ENCODE measurements around the gene CDH4.

CDH4 gene

DNA sequence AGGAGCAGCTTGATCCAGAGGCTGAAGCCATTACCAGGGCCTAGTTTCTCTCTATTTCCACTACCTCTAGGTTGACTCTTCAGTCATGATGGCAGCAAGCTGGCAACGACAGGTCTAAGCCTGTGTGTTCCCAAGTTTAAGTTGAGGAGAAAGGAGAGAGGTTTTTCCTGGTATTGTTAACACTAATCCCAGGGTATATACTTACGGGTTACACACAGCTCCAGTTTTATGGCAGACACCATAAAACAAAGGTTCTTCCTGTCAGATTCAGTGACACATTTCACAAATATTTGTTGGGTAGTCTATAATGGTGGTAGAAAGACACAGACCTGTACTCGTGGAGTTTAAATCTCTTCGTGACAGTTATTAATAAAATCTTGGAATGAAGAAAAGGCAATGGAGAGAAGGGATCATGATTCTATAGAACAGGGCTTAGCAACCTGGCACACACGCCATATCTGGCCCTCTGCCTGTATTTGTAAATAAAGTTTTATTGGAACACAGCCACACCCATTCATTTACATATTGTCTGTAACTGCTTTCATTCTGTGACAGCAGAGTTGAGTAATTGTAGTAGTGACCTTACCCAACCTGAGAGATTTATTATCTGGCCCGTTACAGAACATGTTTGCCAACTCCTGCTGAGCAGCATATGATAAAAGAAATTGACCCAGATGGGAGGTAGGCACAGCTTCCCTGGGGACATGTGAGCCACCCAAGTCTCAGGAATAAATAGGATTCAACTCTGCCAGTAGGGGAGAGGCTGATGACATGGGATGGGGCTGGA lies 323.3 kb downstream of the CDH4 start:
- Histone ChIP-seq H3K18ac (ENCODE audit: low read length) (no peak overlapping the region), H3K23ac (ENCODE audit: low read length) (no peak overlapping the region), H3K79me1 (ENCODE audit: low read length) (no peaks in the 10 kb centered on the region), H3K36me3 (ENCODE audit: control insufficient read depth in 1 of 2, insufficient read depth in 2 of 2, low read length in 2 of 2) (no peaks in the 10 kb centered on the region), H3K27ac (ENCODE audit: low read depth, low read length) (no peak overlapping the region), H3K27me3 (ENCODE audit: insufficient read depth, low read length) (no peaks in the 10 kb centered on the region), H2BK5ac (ENCODE audit: low read depth, low read length, poor library complexity) (no peak overlapping the region), H3K9me3 (ENCODE audit: insufficient read depth, low read depth, low read length) (peaks cover 5% of the 10 kb centered on the region), H4K8ac (ENCODE audit: low read depth, low read length) (no peak overlapping the region), H2AK5ac (ENCODE audit: low read length) (no peak overlapping the region), H3K9ac (ENCODE audit: low read length) (no peak overlapping the region), H3K4me3 (ENCODE audit: low read depth, low read length) (no peak overlapping the region), H2BK12ac (ENCODE audit: low read length) (no peak overlapping the region), H3K4ac (ENCODE audit: low read depth, low read length) (no peak overlapping the region), H4K12ac (ENCODE audit: low read depth, low read length) (no peak overlapping the region), H3K79me2 (ENCODE audit: control insufficient read depth, insufficient read depth, low read length, poor library complexity) (no peaks in the 10 kb centered on the region), H3K4me1 (ENCODE audit: control insufficient read depth in 1 of 2, insufficient read depth in 2 of 2, low read length in 2 of 2) (no peaks in the 10 kb centered on the region), H3K4me2 (ENCODE audit: low read length) (no peak overlapping the region), H2BK120ac (ENCODE audit: insufficient read depth, low read length, poor library complexity) (no peak overlapping the region), H2AFZ (ENCODE audit: insufficient read depth, low read length, poor library complexity) (no peak overlapping the region), H3K14ac (ENCODE audit: low read length) (no peak overlapping the region), H4K91ac (ENCODE audit: low read depth, low read length) (no peak overlapping the region)
- DNase-seq: no peak
- no CpG with 5 or more reads among the region's 6 CpGs for WGBS (ENCODE audit: extremely low coverage, insufficient coverage, insufficient read length)

DNA sequence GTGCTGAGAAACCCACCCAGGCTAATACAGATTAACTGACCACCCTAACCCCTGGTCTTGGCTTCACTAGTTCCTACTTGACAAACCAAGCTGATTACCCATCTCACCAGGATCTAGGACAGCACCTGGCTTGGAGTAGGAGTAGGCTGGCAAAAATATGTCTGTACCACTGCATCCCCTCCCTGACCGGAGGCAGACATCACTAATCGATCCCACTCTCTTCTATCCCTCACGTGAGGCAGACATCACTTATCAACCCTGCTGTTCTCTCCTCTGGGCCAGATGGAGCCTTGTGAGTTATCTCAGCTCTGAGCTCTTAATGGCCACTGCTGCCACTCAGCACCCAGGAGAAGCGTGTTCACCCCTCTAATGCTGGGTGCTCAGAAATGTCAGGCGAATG lies 324.3 kb downstream of the CDH4 start:
- no peak overlapping the region for H2AK5ac ChIP-seq (ENCODE audit: low read length)
- H4K8ac ChIP-seq (ENCODE audit: low read depth, low read length): no peak overlapping the region
- H3K79me2 ChIP-seq (ENCODE audit: control insufficient read depth, insufficient read depth, low read length, poor library complexity): no peaks in the 10 kb centered on the region
- no peaks in the 10 kb centered on the region for H3K27me3 ChIP-seq (ENCODE audit: insufficient read depth, low read length)
- H3K79me1 ChIP-seq (ENCODE audit: low read length): no peaks in the 10 kb centered on the region
- no peak overlapping the region for H3K18ac ChIP-seq (ENCODE audit: low read length)
- no peak overlapping the region for H3K27ac ChIP-seq (ENCODE audit: low read depth, low read length)
- no peak overlapping the region for H2BK120ac ChIP-seq (ENCODE audit: insufficient read depth, low read length, poor library complexity)
- no peak overlapping the region for H2BK12ac ChIP-seq (ENCODE audit: low read length)
- H3K4ac ChIP-seq (ENCODE audit: low read depth, low read length): no peak overlapping the region
- no peak for DNase-seq
- no peak overlapping the region for H4K91ac ChIP-seq (ENCODE audit: low read depth, low read length)
- WGBS (ENCODE audit: extremely low coverage, insufficient coverage, insufficient read length): no CpG with 5 or more reads among the region's 5 CpGs
- no peaks in the 10 kb centered on the region for H3K36me3 ChIP-seq (ENCODE audit: control insufficient read depth in 1 of 2, insufficient read depth in 2 of 2, low read length in 2 of 2)
- no peak overlapping the region for H3K4me3 ChIP-seq (ENCODE audit: low read depth, low read length)
- H4K12ac ChIP-seq (ENCODE audit: low read depth, low read length): no peak overlapping the region
- no peak overlapping the region for H3K9ac ChIP-seq (ENCODE audit: low read length)
- H3K9me3 ChIP-seq (ENCODE audit: insufficient read depth, low read depth, low read length): peaks cover 5% of the 10 kb centered on the region
- no peak overlapping the region for H2AFZ ChIP-seq (ENCODE audit: insufficient read depth, low read length, poor library complexity)
- no peak overlapping the region for H3K4me2 ChIP-seq (ENCODE audit: low read length)
- H2BK5ac ChIP-seq (ENCODE audit: low read depth, low read length, poor library complexity): no peak overlapping the region
- no peak overlapping the region for H3K14ac ChIP-seq (ENCODE audit: low read length)
- no peaks in the 10 kb centered on the region for H3K4me1 ChIP-seq (ENCODE audit: control insufficient read depth in 1 of 2, insufficient read depth in 2 of 2, low read length in 2 of 2)
- H3K23ac ChIP-seq (ENCODE audit: low read length): no peak overlapping the region

DNA sequence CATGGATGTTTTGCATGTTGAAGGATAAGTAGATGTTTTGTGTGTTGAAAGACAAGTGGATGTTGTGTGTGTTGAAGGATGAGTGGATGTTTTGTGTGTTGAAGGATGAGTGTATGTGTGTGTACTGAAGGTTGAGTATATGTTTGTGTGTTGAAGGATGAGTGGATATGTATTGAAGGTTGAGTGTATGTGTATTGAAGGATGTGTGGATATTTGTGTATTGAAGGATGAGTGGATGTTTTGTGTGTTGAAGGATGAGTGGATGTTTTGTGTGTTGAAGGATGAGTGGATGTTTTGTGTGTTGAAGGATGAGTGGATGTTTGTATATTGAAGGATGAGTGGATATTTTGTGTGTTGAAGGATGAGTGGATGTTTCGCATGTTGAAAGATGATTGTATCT lies 325.0 kb downstream of the CDH4 start:
- H3K4me1 ChIP-seq (ENCODE audit: control insufficient read depth in 1 of 2, insufficient read depth in 2 of 2, low read length in 2 of 2): no peaks in the 10 kb centered on the region
- H3K14ac ChIP-seq (ENCODE audit: low read length): no peak overlapping the region
- H3K36me3 ChIP-seq (ENCODE audit: control insufficient read depth in 1 of 2, insufficient read depth in 2 of 2, low read length in 2 of 2): no peaks in the 10 kb centered on the region
- H3K4me2 ChIP-seq (ENCODE audit: low read length): no peak overlapping the region
- H3K9ac ChIP-seq (ENCODE audit: low read length): no peak overlapping the region
- no peak for DNase-seq
- peaks cover 5% of the 10 kb centered on the region for H3K9me3 ChIP-seq (ENCODE audit: insufficient read depth, low read depth, low read length)
- H3K4ac ChIP-seq (ENCODE audit: low read depth, low read length): no peak overlapping the region
- no peak overlapping the region for H2BK5ac ChIP-seq (ENCODE audit: low read depth, low read length, poor library complexity)
- no peak overlapping the region for H3K4me3 ChIP-seq (ENCODE audit: low read depth, low read length)
- no peak overlapping the region for H3K23ac ChIP-seq (ENCODE audit: low read length)
- H2BK120ac ChIP-seq (ENCODE audit: insufficient read depth, low read length, poor library complexity): no peak overlapping the region
- no CpG with 5 or more reads among the region's 1 CpG for WGBS (ENCODE audit: extremely low coverage, insufficient coverage, insufficient read length)
- no peaks in the 10 kb centered on the region for H3K27me3 ChIP-seq (ENCODE audit: insufficient read depth, low read length)
- no peak overlapping the region for H2BK12ac ChIP-seq (ENCODE audit: low read length)
- no peak overlapping the region for H2AK5ac ChIP-seq (ENCODE audit: low read length)
- H4K8ac ChIP-seq (ENCODE audit: low read depth, low read length): no peak overlapping the region
- H2AFZ ChIP-seq (ENCODE audit: insufficient read depth, low read length, poor library complexity): no peak overlapping the region
- no peak overlapping the region for H3K27ac ChIP-seq (ENCODE audit: low read depth, low read length)
- no peaks in the 10 kb centered on the region for H3K79me2 ChIP-seq (ENCODE audit: control insufficient read depth, insufficient read depth, low read length, poor library complexity)
- no peak overlapping the region for H3K18ac ChIP-seq (ENCODE audit: low read length)
- no peak overlapping the region for H4K91ac ChIP-seq (ENCODE audit: low read depth, low read length)
- H3K79me1 ChIP-seq (ENCODE audit: low read length): no peaks in the 10 kb centered on the region
- no peak overlapping the region for H4K12ac ChIP-seq (ENCODE audit: low read depth, low read length)

DNA sequence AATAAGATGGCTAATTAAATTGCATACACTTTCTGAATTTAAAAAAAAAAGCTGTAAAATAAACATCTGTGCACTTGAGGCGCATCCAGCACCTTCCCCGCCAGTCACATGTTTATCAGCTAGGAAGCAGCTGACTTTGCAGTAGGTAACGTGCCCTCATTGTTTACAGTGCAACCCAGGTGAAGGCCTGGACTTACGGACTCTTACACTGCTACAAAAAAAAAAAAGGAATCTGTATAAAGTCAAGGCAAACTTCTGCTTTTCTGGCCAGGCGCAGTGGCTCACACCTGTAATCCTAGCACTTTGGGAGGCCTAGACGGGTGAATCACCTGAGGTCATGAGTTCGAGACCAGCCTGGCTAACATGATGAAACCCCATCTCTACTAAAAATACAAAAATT lies 327.8 kb downstream of the CDH4 start:
- H4K91ac ChIP-seq (ENCODE audit: low read depth, low read length): no peak overlapping the region
- H4K12ac ChIP-seq (ENCODE audit: low read depth, low read length): no peak overlapping the region
- no peak overlapping the region for H3K23ac ChIP-seq (ENCODE audit: low read length)
- H2BK120ac ChIP-seq (ENCODE audit: insufficient read depth, low read length, poor library complexity): no peak overlapping the region
- H2AK5ac ChIP-seq (ENCODE audit: low read length): no peak overlapping the region
- no peaks in the 10 kb centered on the region for H3K4me1 ChIP-seq (ENCODE audit: control insufficient read depth in 1 of 2, insufficient read depth in 2 of 2, low read length in 2 of 2)
- H3K9me3 ChIP-seq (ENCODE audit: insufficient read depth, low read depth, low read length): peaks cover 5% of the 10 kb centered on the region
- no peak for DNase-seq
- H4K8ac ChIP-seq (ENCODE audit: low read depth, low read length): no peak overlapping the region
- H2BK12ac ChIP-seq (ENCODE audit: low read length): no peak overlapping the region
- H3K18ac ChIP-seq (ENCODE audit: low read length): no peak overlapping the region
- no peak overlapping the region for H3K4me2 ChIP-seq (ENCODE audit: low read length)
- no CpG with 5 or more reads among the region's 7 CpGs for WGBS (ENCODE audit: extremely low coverage, insufficient coverage, insufficient read length)
- H2AFZ ChIP-seq (ENCODE audit: insufficient read depth, low read length, poor library complexity): no peak overlapping the region
- no peaks in the 10 kb centered on the region for H3K27me3 ChIP-seq (ENCODE audit: insufficient read depth, low read length)
- H3K14ac ChIP-seq (ENCODE audit: low read length): no peak overlapping the region
- no peak overlapping the region for H2BK5ac ChIP-seq (ENCODE audit: low read depth, low read length, poor library complexity)
- H3K27ac ChIP-seq (ENCODE audit: low read depth, low read length): no peak overlapping the region
- H3K4ac ChIP-seq (ENCODE audit: low read depth, low read length): no peak overlapping the region
- no peaks in the 10 kb centered on the region for H3K79me1 ChIP-seq (ENCODE audit: low read length)
- no peak overlapping the region for H3K9ac ChIP-seq (ENCODE audit: low read length)
- H3K4me3 ChIP-seq (ENCODE audit: low read depth, low read length): no peak overlapping the region
- H3K79me2 ChIP-seq (ENCODE audit: control insufficient read depth, insufficient read depth, low read length, poor library complexity): no peaks in the 10 kb centered on the region
- no peaks in the 10 kb centered on the region for H3K36me3 ChIP-seq (ENCODE audit: control insufficient read depth in 1 of 2, insufficient read depth in 2 of 2, low read length in 2 of 2)
